ENCODE measurements around the gene DHCR24.

GRCh38 chr1:54888080-54888733, 1.2 kb upstream of the DHCR24 start:
- TF ChIP-seq REST (IDR thresholded peaks at IDR 0.05; ENCODE audit: insufficient read depth in 1 of 2, low read depth in 2 of 2, low read length in 2 of 2): no peak
- TF ChIP-seq SIN3A (IDR thresholded peaks at IDR 0.05; ENCODE audit: borderline replicate concordance, insufficient read depth, low read length): no peak
- no peak for TF ChIP-seq POLR2AphosphoS5 (IDR thresholded peaks at IDR 0.05; ENCODE audit: low read depth, low read length)

Measured in PFSK-1 (cell line).